Activated naive CD4-positive, alpha-beta T cell treated with anti-CD3 and anti-CD28 coated beads, Interleukin-2, amount 50 U/mL, for 72 hours (primary cell): ENCODE results near the gene CRYAB. TPM values are rescaled to one million over a fixed set of nuclear protein-coding genes. Genes with fewer than 3 reads are reported as not detected.
A peak's percentile ranks its signal among the peaks of the same experiment; 100 is the strongest.

Source experiments
- ATAC-seq, 2 donors: fragments of 150-1000 bp; cut with Tn5 transposase; 2 replicates each; pipeline ENCODE4 v1.10.0; 2021; ENCODE audit warnings: mild to moderate bottlenecking in 2 of 2, moderate library complexity in 2 of 2
- DNase-seq, 2 donors: peaks; one replicate each; pipeline ENCODE4 v3.0.0; 2021 to 2022; ENCODE audit warnings: low spot score in 2 of 2
- H3K27ac Mint-ChIP-seq, 2 donors: one replicate each; pipeline ENCODE4 v1.8.0; 2022; ENCODE audit warnings: mild to moderate bottlenecking in 2 of 2, mixed read lengths in 2 of 2
- H3K36me3 Mint-ChIP-seq, 2 donors: one replicate each; pipeline ENCODE4 v1.8.0; 2022; ENCODE audit warnings: mixed read lengths in 2 of 2
- H3K9me3 Mint-ChIP-seq, 2 donors: one replicate each; pipeline ENCODE4 v1.8.0; 2022; ENCODE audit warnings: mixed read lengths in 2 of 2
- total RNA-seq, 2 donors: library from RNA; stranded (reverse); gene quantifications; one replicate each; pipeline ENCODE4 v1.2.3, GENCODE V29; 2022

Gene CRYAB
- not detected for total RNA-seq

DNA sequence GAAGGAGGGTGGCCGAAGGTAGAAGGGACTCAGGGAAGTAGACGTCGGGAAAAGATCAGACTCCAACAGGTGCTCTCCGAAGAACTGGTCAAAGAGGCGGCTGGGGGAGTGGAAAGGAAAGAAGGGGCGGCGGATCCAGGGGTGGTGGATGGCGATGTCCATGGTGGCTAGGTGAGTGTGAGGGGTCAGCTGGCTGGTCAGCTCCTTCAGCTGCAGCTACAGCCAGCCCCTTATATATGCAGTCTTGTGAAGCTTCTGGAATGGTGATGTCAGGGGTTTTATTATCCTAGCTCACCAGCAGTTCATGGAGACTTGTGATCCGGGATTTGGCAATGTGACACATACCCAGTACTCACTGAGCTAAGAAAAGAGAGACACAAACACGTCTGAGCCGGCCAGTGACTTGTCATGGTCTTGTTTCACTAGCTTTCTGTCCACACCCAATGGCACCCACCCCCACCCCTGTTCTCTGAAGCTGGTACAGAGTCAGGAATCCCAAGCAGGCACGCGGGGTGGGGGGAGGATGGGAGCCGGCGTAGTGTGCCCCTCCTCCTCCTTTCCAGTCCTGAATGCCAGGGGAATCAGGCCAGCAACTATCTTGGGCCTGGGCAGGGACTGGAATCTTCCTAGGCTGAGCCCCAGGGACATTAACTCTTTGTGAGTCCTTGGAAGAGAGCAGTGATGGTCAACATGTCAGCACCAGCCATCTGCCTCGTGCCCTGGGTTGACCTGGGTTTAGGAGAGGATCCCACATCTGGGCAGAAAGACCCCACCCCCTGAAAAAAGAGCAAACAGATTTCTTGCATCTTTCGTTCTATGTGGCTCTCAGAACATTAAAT lies at the start of gene CRYAB:
TSS of gene CRYAB (minus strand) at position 208 of the 839 bp plus-strand sequence. CDS start at position 162, 46 bp downstream.
- Mint-ChIP-seq H3K9me3 (no peaks in the 10 kb centered on the region), H3K36me3 (no peaks in the 10 kb centered on the region), H3K27ac (peak within 1 kb of the TSS in 1 of 2 donors; percentile 24)
- DNase-seq = no peak
- no peak for ATAC-seq

DNA sequence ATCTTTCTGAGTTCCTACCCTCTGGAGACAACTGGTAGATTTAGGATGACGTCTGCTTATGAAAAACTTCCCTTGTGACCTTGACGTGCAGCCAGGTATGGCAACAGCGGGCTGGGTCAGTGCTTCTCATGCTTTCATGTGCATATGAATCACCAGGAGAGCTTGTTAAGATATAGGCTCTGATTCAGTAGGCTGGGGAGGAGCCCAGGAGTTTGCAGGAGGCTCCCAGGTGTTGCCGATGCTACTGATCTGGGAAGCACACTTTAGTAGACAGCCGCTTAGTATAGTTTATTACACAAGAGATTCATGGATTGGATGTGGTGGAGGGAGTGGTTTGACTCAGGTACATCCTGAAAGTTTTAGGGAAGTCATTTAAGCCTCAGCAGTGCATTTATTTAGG lies 49.3 kb upstream of the CRYAB start:
- no peak overlapping the region for H3K27ac Mint-ChIP-seq
- DNase-seq (no peak), ATAC-seq (peak in 1 of 2 donors; percentile 36)
- peaks cover 0 to 6% of the 10 kb centered on the region in 2 donors for H3K36me3 Mint-ChIP-seq
- H3K9me3 Mint-ChIP-seq = no peaks in the 10 kb centered on the region

- ATAC-seq (no peak), DNase-seq (no peak)
- no peaks in the 10 kb centered on the region for H3K9me3 Mint-ChIP-seq
- peak overlapping the region in 1 of 2 donors; percentile 59 for H3K27ac Mint-ChIP-seq
- peaks cover 0 to 6% of the 10 kb centered on the region in 2 donors for H3K36me3 Mint-ChIP-seq
Observed at GRCh38 chr11:111957663-111958444, 46.3 kb upstream of the CRYAB start.

DNA sequence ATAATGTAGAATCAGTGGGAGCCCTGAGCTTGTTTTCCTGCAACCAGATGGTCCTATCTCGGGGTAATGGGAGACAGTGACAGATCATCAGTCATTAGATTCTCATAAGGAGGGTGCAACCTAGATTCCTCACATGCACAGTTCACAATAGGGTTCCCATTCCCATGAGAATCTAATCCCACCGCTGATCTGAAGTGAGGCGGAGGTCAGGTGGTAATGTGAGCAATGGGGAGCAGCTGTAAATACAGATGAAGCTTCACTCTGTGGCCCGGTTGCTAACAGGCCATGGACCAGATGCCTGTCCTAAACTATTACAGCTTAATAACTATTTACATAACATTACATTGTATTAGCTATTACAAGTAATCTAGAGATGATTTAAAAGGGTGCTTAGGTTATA lies 42.6 kb upstream of the CRYAB start:
- no peak for ATAC-seq
- H3K9me3 Mint-ChIP-seq = no peaks in the 10 kb centered on the region
- DNase-seq = no peak
- peaks cover 0 to 11% of the 10 kb centered on the region in 2 donors for H3K36me3 Mint-ChIP-seq
- H3K27ac Mint-ChIP-seq = no peak overlapping the region

DNA sequence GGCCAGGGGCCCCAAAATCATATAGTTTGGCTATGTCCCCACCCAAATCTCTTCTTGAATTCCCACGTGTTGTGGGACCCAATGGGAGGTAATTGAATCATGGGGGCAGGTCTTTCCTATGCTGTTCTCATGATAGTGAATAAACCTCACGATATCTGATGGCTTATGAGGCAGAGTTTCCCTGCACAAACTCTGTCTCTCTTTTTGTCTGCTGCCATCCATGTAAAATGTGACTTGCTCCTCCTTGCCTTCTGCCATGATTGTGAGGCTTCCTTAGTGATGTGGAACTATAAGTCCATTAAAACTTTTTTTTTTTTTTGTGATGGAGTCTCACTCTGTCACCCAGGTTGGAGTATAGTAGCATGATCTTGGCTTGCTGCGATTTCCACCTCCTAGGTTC lies 40.0 kb upstream of the CRYAB start:
- Mint-ChIP-seq H3K36me3 (peaks cover 0 to 5% of the 10 kb centered on the region in 2 donors), H3K9me3 (no peaks in the 10 kb centered on the region), H3K27ac (no peak overlapping the region)
- ATAC-seq (no peak), DNase-seq (no peak)

DNA sequence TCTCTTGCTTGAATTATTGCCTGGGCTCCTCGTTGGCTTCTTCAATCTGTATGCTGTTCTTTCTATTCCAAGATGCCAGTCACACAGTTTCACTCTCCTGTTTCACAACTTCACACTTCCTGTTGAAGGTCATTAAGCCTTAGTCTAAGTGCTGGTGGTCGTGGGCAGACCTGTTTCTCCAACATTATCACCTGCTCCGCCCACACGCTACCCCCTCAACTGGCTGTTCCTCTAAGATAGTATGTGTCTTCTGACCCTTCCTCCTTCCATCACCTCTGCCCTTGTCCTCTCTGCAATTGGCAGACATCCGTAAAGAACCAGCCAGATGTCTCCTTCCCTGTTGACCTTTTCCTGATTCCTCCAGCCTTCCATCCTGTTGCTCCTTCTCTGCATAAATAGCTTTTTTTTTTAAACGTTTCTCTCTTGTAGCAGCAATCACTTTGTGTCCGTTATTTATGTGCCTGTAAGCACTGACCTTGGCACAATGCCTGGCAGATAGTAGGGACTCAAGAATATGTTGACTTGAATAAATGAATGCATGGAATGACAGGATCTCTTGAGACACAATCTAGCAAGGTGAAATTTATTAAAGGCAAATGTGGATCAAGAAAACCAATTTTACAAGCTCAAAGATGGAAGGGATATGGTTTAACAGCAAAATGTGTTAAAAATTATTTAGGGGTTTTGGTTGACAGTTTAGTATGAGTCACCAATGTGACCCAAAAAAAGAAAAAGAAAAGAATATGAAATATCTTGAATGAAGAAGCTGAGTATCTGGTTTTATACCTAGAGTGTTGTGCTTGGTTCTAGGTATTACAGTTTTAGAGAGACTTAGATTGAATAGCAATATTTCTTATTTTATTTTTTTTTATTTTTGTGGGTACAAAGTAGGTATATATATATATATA lies 38.2 kb upstream of the CRYAB start:
- DNase-seq = no peak
- ATAC-seq = no peak
- Mint-ChIP-seq H3K36me3 (peaks cover 0 to 12% of the 10 kb centered on the region in 2 donors), H3K27ac (peak overlapping the region in 1 of 2 donors; percentile 5), H3K9me3 (no peaks in the 10 kb centered on the region)

- Mint-ChIP-seq H3K9me3 (no peaks in the 10 kb centered on the region), H3K27ac (no peak overlapping the region), H3K36me3 (peaks cover 0 to 19% of the 10 kb centered on the region in 2 donors)
- DNase-seq (no peak), ATAC-seq (no peak)
Observed at GRCh38 chr11:111947143-111947542, 35.6 kb upstream of the CRYAB start.

GRCh38 chr11:111946499-111946898 lies 34.9 kb upstream of the CRYAB start:
- DNase-seq (no peak), ATAC-seq (no peak)
- H3K9me3 Mint-ChIP-seq = no peaks in the 10 kb centered on the region
- peaks cover 0 to 15% of the 10 kb centered on the region in 2 donors for H3K36me3 Mint-ChIP-seq
- no peak overlapping the region for H3K27ac Mint-ChIP-seq

DNA sequence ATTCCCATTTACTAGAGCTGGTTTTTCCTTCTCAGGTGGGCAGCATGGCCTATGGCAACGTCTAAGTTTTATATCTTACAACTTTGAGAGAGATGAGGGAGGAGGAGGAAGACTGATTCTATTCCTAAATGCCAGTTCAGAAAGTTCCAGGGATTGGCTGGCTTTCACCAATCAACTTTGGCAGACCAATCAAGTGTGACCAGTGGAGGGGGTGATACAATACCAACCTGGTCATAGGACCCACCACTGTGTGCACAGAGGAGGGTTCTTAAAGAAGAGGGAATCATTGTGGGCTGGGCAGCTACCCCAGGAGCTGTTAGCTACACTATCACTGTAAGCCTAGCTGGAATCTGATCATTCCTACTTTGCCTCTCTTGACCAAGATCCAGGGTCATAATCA lies 33.6 kb upstream of the CRYAB start:
- ATAC-seq = no peak
- DNase-seq = no peak
- no peaks in the 10 kb centered on the region for H3K9me3 Mint-ChIP-seq
- H3K36me3 Mint-ChIP-seq = peaks cover 0 to 14% of the 10 kb centered on the region in 2 donors
- H3K27ac Mint-ChIP-seq = peak overlapping the region; percentile 90 to 97

DNA sequence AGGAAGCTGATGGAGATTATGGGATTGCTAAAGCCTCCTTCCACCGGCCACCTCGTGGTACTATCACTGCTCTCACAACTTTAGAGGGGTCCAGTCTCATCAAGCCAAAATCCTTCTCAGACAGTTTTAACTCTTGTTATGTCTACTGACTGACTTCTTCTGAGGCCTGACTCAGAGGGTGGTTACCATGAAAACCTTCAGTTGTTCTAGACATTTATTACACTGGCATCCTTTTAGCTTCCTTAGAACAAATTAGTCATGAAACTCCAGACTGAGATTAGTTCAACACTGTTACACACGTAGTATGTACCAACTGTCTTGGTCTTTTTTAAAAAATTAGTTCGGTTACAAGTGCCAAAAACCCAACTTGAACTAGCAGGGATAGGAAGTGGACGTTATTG lies 33.1 kb upstream of the CRYAB start:
- H3K27ac Mint-ChIP-seq = peak overlapping the region; percentile 90 to 97
- peak; percentile 93 to 97 for ATAC-seq
- H3K9me3 Mint-ChIP-seq = no peaks in the 10 kb centered on the region
- DNase-seq = no peak
- peaks cover 0 to 14% of the 10 kb centered on the region in 2 donors for H3K36me3 Mint-ChIP-seq

DNA sequence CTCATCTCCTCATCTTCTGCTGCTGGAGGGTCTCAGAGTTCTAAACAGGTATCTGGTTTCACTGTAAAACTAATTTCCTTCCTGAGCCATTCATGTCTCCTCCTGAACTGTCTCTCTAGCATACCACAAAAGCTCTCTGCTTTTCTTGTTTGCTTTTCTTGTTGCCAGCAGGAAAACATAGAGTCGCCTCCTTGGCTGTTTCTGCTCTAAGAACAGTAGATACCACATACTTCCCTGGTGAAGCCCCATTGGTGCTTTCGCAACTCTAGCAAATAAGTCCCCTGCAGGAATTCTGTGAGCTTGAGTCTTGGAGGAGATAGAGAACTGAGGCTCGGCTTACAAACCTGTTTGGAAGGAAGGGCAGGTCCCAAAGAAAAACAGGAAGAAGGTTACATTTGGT lies 32.6 kb upstream of the CRYAB start:
- ATAC-seq = peak; percentile 15 to 53
- peak overlapping the region; percentile 90 to 97 for H3K27ac Mint-ChIP-seq

DNA sequence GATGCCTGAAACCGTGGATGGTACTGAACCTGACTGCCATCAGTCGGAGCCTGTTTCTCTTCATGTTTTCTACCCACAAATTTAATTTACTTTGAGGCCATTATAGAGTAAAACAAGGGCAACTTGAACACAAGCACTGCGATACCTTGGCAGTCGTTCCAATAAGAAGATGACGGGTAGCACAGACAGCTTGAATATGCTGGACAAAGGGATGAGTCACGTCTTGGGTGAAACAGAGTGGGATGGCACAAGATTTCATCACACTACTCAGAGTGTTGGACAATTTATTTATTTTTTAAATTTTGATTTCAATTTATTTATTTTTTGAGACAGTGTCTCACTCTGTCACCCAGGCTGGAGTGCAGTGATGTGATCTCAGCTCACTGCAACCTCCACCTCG lies 31.3 kb upstream of the CRYAB start:
- no peaks in the 10 kb centered on the region for H3K9me3 Mint-ChIP-seq
- DNase-seq = no peak
- ATAC-seq = no peak
- H3K36me3 Mint-ChIP-seq = peaks cover 4 to 22% of the 10 kb centered on the region in 2 donors
- no peak overlapping the region for H3K27ac Mint-ChIP-seq

More for the DNA sequence above, 32.6 kb upstream of the CRYAB start:
- Mint-ChIP-seq H3K9me3 (no peaks in the 10 kb centered on the region), H3K36me3 (peaks cover 0 to 14% of the 10 kb centered on the region in 2 donors)
- DNase-seq = no peak

DNA sequence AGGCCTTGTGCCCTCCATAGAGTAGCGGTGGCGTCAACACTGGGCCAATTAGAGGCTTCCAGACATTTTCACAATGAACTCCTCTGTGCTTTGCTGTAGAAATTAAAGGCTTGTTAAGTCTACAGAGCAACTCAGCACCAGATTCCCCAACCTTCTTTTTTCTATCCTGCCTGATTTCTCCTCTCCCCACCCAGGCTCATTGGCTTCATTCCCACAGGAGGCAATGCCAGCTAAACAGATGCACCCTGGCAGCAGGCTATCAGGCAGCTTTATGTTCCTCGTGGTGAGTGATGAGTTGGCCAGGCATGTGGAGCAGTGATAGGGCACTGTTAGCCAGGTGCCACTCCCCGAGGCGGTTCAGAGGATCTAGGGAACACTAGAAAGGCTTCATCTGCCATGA lies 30.4 kb upstream of the CRYAB start:
- H3K9me3 Mint-ChIP-seq = no peaks in the 10 kb centered on the region
- no peak for ATAC-seq
- DNase-seq = no peak
- H3K27ac Mint-ChIP-seq = no peak overlapping the region
- H3K36me3 Mint-ChIP-seq = peaks cover 4 to 24% of the 10 kb centered on the region in 2 donors

GRCh38 chr11:111939836-111940604 lies 28.4 kb upstream of the CRYAB start:
- DNase-seq = no peak
- H3K27ac Mint-ChIP-seq = peak overlapping the region in 1 of 2 donors; percentile 88
- peaks cover 4 to 20% of the 10 kb centered on the region in 2 donors for H3K36me3 Mint-ChIP-seq
- no peaks in the 10 kb centered on the region for H3K9me3 Mint-ChIP-seq
- no peak for ATAC-seq

GRCh38 chr11:111938687-111939160 lies 27.2 kb upstream of the CRYAB start:
- peak overlapping the region; percentile 84 to 88 for H3K27ac Mint-ChIP-seq
- ATAC-seq (peak; percentile 87 to 88), DNase-seq (peak in 1 of 2 donors; percentile 50)
- H3K36me3 Mint-ChIP-seq = peaks cover 4 to 10% of the 10 kb centered on the region in 2 donors
- H3K9me3 Mint-ChIP-seq = no peaks in the 10 kb centered on the region
